Osteocyte (in vitro differentiated cells): ENCODE measurements around the gene MRPS9. TPM values are rescaled to one million over a fixed set of nuclear protein-coding genes. Genes with fewer than 3 reads are reported as not detected.

ENCODE experiments used
- DNase-seq: peaks from one replicate; pipeline ENCODE4 v3.0.0; 2021; ENCODE audit warnings: mixed read lengths; ENCODE audit not compliant: unreplicated experiment; ENCODE audit errors: extremely low spot score
- H3K27ac Mint-ChIP-seq: one replicate; pipeline ENCODE4 v1.8.0; 2021; ENCODE audit warnings: mild to moderate bottlenecking, mixed read lengths; ENCODE audit not compliant: unreplicated experiment
- H3K27me3 Mint-ChIP-seq: one replicate; pipeline ENCODE4 v1.8.0; 2021; ENCODE audit warnings: mixed read lengths; ENCODE audit not compliant: unreplicated experiment
- H3K36me3 Mint-ChIP-seq: one replicate; pipeline ENCODE4 v1.8.0; 2021; ENCODE audit warnings: mixed read lengths; ENCODE audit not compliant: unreplicated experiment
- H3K4me1 Mint-ChIP-seq: one replicate; pipeline ENCODE4 v1.8.0; 2021; ENCODE audit warnings: mixed read lengths; ENCODE audit not compliant: unreplicated experiment
- H3K4me3 Mint-ChIP-seq: one replicate; pipeline ENCODE4 v1.8.0; 2021; ENCODE audit warnings: mild to moderate bottlenecking, moderate library complexity, mixed read lengths; ENCODE audit not compliant: unreplicated experiment
- H3K9me3 Mint-ChIP-seq: one replicate; pipeline ENCODE4 v1.8.0; 2021; ENCODE audit warnings: mixed read lengths; ENCODE audit not compliant: unreplicated experiment
- total RNA-seq: library from RNA; stranded (reverse); gene quantifications from 2 replicates; pipeline ENCODE4 v1.2.1, GENCODE V29; 2021
- TF ChIP-seq, protein P1 (sequence below): fragments of 200-600 bp; sonication (generic); IDR thresholded peaks from 2 replicates; pipeline ENCODE4 v1.5.0; 2021; ENCODE audit warnings: antibody characterized with exemption, mild to moderate bottlenecking, moderate library complexity

Gene MRPS9
- total RNA-seq, 1 donor from 2014 or later, result 22.6 TPM

DNA sequence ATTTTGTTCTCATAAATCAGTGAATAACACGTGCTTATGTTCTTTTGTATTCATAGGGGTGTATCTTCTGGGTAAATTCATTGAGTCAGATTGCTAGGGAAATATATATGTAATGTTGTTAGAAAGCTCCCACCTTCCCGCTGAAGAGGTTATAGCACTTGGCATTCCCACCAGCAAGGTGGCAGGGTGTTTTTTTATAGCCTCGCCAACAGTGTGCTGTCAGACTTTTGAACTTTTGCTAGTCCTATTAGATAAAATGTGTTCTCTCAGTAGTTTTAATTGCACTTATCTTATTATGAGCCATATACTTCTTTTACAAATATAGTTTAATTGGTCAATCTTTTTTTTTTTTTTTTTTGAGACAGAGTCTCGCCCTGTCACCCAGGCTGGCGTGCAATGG lies 31.0 kb downstream of the MRPS9 start:
- TF ChIP-seq, protein P1, sequence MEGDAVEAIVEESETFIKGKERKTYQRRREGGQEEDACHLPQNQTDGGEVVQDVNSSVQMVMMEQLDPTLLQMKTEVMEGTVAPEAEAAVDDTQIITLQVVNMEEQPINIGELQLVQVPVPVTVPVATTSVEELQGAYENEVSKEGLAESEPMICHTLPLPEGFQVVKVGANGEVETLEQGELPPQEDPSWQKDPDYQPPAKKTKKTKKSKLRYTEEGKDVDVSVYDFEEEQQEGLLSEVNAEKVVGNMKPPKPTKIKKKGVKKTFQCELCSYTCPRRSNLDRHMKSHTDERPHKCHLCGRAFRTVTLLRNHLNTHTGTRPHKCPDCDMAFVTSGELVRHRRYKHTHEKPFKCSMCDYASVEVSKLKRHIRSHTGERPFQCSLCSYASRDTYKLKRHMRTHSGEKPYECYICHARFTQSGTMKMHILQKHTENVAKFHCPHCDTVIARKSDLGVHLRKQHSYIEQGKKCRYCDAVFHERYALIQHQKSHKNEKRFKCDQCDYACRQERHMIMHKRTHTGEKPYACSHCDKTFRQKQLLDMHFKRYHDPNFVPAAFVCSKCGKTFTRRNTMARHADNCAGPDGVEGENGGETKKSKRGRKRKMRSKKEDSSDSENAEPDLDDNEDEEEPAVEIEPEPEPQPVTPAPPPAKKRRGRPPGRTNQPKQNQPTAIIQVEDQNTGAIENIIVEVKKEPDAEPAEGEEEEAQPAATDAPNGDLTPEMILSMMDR, result no peak
- H3K9me3 Mint-ChIP-seq, result no peaks in the 10 kb centered on the region
- peaks cover 5% of the 10 kb centered on the region for H3K36me3 Mint-ChIP-seq
- no peak overlapping the region for H3K27ac Mint-ChIP-seq
- DNase-seq, result no peak
- no peaks in the 10 kb centered on the region for H3K27me3 Mint-ChIP-seq
- no peak overlapping the region for H3K4me3 Mint-ChIP-seq
- H3K4me1 Mint-ChIP-seq, result no peaks in the 10 kb centered on the region

DNA sequence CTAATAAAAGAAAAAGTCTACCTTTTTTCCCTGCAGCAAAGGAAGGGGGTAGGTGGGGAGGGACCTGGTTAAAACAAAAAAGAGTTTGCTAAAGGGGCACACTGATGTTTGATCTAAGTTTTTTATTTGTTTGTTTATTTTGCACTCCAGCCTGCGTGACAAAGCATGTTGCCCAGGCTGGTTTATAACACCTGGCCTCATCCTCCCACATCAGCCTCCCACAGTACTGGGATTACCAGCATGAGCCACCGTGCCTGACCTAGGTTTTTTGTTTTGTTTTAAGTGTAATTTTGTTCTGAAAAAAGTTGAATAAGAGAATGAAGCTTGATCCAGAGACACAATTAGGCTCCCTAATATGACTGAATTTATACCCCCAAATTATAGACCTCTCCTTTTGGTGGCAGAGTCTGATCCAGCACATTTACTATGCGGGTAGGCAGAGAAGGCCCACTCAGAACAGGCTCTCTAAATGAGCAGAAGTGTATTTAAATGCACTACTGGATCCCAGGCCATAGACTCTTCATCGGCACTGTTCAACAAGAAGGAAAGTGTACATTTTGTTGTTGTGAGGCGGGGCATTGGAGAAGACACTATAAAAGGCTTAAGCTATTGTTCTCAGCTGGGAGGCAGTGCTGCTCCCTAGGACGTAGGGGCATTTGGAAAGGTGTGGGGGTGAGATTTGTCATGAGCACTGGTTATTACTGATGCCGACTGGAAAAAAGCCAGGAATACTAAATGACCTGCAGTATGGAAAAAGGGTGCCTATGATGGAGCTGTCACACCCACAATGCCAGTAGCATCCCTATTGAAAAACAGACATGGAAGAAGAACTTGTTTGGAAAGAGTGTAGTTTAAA lies 32.4 kb downstream of the MRPS9 start:
- TF ChIP-seq, protein P1, result no peak
- Mint-ChIP-seq H3K9me3 (no peaks in the 10 kb centered on the region), H3K27ac (no peak overlapping the region), H3K27me3 (no peaks in the 10 kb centered on the region), H3K36me3 (peaks cover 5% of the 10 kb centered on the region), H3K4me1 (no peaks in the 10 kb centered on the region), H3K4me3 (no peak overlapping the region)
- DNase-seq, result no peak

DNA sequence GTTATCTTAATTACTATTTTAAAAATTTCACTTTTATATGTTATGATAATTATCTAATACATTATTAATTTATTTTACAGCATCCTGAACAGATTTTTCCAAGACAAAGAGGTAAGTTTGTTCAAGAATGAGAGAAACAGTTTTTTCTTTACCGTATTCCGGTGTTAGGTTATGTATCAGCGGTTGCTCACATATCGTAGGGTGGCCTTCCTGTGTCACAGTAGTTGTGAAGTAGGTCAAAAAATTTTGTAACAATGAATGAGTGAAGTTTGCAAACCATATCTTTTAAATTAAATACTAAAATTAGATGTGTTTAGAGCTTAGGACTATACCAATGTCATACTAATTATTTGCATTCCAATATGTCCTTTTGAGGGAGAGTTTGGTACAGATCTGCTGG lies 33.5 kb downstream of the MRPS9 start:
- TF ChIP-seq, protein P1, result no peak
- no peaks in the 10 kb centered on the region for H3K9me3 Mint-ChIP-seq

DNA sequence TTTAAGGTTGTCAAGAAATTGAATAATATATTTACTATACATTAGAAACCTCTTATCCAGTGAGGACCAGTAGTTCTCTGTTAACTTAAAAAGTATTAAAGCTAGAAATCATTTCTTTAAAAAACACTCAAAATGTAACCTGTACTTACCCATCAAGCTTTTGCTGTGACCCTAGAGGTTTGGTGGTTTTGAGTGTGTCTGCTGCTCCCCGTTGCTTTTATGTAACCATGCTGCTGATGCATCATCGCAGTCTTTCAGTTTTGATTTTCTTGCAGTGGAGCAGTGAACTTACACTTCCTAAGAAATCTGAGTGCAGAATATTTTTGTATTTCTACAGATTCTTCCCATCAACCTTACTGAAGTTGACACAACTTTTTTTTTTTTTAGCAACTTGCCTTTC lies 34.2 kb downstream of the MRPS9 start:
- Mint-ChIP-seq H3K9me3 (no peaks in the 10 kb centered on the region), H3K27ac (no peak overlapping the region), H3K4me1 (no peaks in the 10 kb centered on the region), H3K36me3 (peaks cover 5% of the 10 kb centered on the region), H3K4me3 (no peak overlapping the region), H3K27me3 (no peaks in the 10 kb centered on the region)
- TF ChIP-seq, protein P1, result no peak
- DNase-seq, result no peak

More for the DNA sequence above, 33.5 kb downstream of the MRPS9 start:
- H3K36me3 Mint-ChIP-seq, result peaks cover 5% of the 10 kb centered on the region
- no peak overlapping the region for H3K4me3 Mint-ChIP-seq
- H3K27ac Mint-ChIP-seq, result no peak overlapping the region
- H3K4me1 Mint-ChIP-seq, result no peaks in the 10 kb centered on the region
- DNase-seq, result no peak
- no peaks in the 10 kb centered on the region for H3K27me3 Mint-ChIP-seq

DNA sequence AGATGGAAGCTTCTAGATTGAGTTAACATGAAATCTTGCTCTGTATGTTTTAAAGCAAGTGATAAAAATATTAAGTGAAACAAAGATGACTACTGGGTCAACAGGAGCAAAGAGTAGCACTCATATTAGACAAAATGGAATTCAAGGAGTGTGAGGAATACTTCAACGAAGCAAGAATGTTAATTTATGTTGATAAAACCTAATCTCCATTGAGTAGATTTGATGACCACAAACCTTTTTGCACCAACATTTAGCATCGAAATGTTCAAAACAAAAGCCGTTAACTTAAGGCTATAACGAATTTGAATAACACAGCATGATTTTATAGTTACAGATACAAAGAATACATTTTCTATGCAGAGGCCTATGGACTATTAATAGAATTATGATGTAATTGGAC lies 35.7 kb downstream of the MRPS9 start:
- Mint-ChIP-seq H3K4me1 (peaks cover 4% of the 10 kb centered on the region), H3K9me3 (no peaks in the 10 kb centered on the region), H3K27me3 (no peaks in the 10 kb centered on the region), H3K36me3 (peaks cover 6% of the 10 kb centered on the region), H3K27ac (no peak overlapping the region), H3K4me3 (no peak overlapping the region)
- TF ChIP-seq, protein P1, result no peak
- DNase-seq, result no peak
